Muscle layer of colon (tissue), 2 donors: Measurements from ENCODE around the gene TDRD9.
"Not testable (repeated sequence)": the region's sequence is repeated elsewhere in the genome, so short reads cannot be mapped to it uniquely, and the experiment has no call there.

Experiments used
- H3K27ac ChIP-seq: one replicate; pipeline ENCODE4 v1.7.0; 2013; ENCODE audit warnings: low read depth, mild to moderate bottlenecking, low read length, moderate library complexity
- H3K27me3 ChIP-seq, 2 donors: one replicate each; pipeline ENCODE4 v1.7.0; 2013; ENCODE audit warnings: low read length in 2 of 2, mild to moderate bottlenecking in 2 of 2; ENCODE audit not compliant: insufficient read depth in 2 of 2, control insufficient read depth in 1 of 2
- H3K36me3 ChIP-seq: one replicate; pipeline ENCODE4 v1.7.0; 2013; ENCODE audit warnings: mild to moderate bottlenecking, low read length; ENCODE audit not compliant: insufficient read depth
- H3K4me1 ChIP-seq: one replicate; pipeline ENCODE4 v1.7.0; 2013; ENCODE audit warnings: mild to moderate bottlenecking, low read length; ENCODE audit not compliant: insufficient read depth
- H3K4me3 ChIP-seq, 2 donors: one replicate each; pipeline ENCODE4 v1.7.0; 2013; ENCODE audit warnings: low read length in 2 of 2, low read depth in 1 of 2, mild to moderate bottlenecking in 1 of 2, moderate library complexity in 1 of 2
- H3K9ac ChIP-seq: one replicate; pipeline ENCODE4 v1.7.0; 2013; ENCODE audit warnings: low read length
- H3K9me3 ChIP-seq: one replicate; pipeline ENCODE4 v1.7.0; 2013; ENCODE audit warnings: mild to moderate bottlenecking, low read length
- donor health status: abdominal sarcoma.
- donor health status: Adenocarcinoma of cecum.

Gene TDRD9

GRCh38 chr14:103885509-103885932 lies 42.7 kb upstream of the TDRD9 start:
- Histone ChIP-seq H3K4me3 (no peak overlapping the region), H3K9ac (no peak overlapping the region), H3K9me3 (no peaks in the 10 kb centered on the region), H3K4me1 (peaks cover 29% of the 10 kb centered on the region), H3K27me3 (peaks cover 0 to 3% of the 10 kb centered on the region in 2 donors), H3K36me3 (no peaks in the 10 kb centered on the region), H3K27ac (no peak overlapping the region)

GRCh38 chr14:103886304-103887169 lies 41.7 kb upstream of the TDRD9 start:
- no peak overlapping the region for H3K9ac ChIP-seq

GRCh38 chr14:103887170-103887501 lies 41.1 kb upstream of the TDRD9 start:
- H3K27me3 ChIP-seq, result peaks cover 0 to 3% of the 10 kb centered on the region in 2 donors
- H3K9ac ChIP-seq, result no peak overlapping the region
- H3K27ac ChIP-seq, result no peak overlapping the region
- H3K36me3 ChIP-seq, result no peaks in the 10 kb centered on the region
- no peaks in the 10 kb centered on the region for H3K9me3 ChIP-seq
- no peak overlapping the region for H3K4me3 ChIP-seq
- peaks cover 13% of the 10 kb centered on the region for H3K4me1 ChIP-seq

More at GRCh38 chr14:103886304-103887169, 41.7 kb upstream of the TDRD9 start:
- Histone ChIP-seq H3K9me3 (no peaks in the 10 kb centered on the region), H3K27ac (no peak overlapping the region), H3K27me3 (peaks cover 0 to 3% of the 10 kb centered on the region in 2 donors), H3K36me3 (no peaks in the 10 kb centered on the region), H3K4me1 (peaks cover 19% of the 10 kb centered on the region), H3K4me3 (no peak overlapping the region)

- no peak overlapping the region for H3K27ac ChIP-seq
- peaks cover 8% of the 10 kb centered on the region for H3K4me1 ChIP-seq
- no peaks in the 10 kb centered on the region for H3K9me3 ChIP-seq
- H3K36me3 ChIP-seq, result no peaks in the 10 kb centered on the region
- H3K4me3 ChIP-seq, result no peak overlapping the region
- H3K9ac ChIP-seq, result no peak overlapping the region
- H3K27me3 ChIP-seq, result peaks cover 0 to 3% of the 10 kb centered on the region in 2 donors
These were observed 40.6 kb upstream of the TDRD9 start for GRCh38 chr14:103887557-103888115.

- H3K27ac ChIP-seq, H3K27me3 ChIP-seq, H3K9ac ChIP-seq, H3K4me1 ChIP-seq, H3K4me3 ChIP-seq, H3K36me3 ChIP-seq, H3K9me3 ChIP-seq: not testable (repeated sequence)
These were observed 39.3 kb upstream of the TDRD9 start for GRCh38 chr14:103889002-103889312.

GRCh38 chr14:103889313-103890051 lies 38.8 kb upstream of the TDRD9 start:
- Histone ChIP-seq H3K27ac (no peak overlapping the region), H3K4me1 (no peaks in the 10 kb centered on the region), H3K27me3 (no peaks in the 10 kb centered on the region), H3K36me3 (no peaks in the 10 kb centered on the region), H3K4me3 (no peak overlapping the region), H3K9ac (no peak overlapping the region), H3K9me3 (no peaks in the 10 kb centered on the region)

GRCh38 chr14:103890052-103890371 lies 38.2 kb upstream of the TDRD9 start:
- no peak overlapping the region for H3K27ac ChIP-seq
- no peaks in the 10 kb centered on the region for H3K36me3 ChIP-seq
- no peaks in the 10 kb centered on the region for H3K27me3 ChIP-seq
- H3K4me1 ChIP-seq, result no peaks in the 10 kb centered on the region
- no peaks in the 10 kb centered on the region for H3K9me3 ChIP-seq
- H3K4me3 ChIP-seq, result no peak overlapping the region
- no peak overlapping the region for H3K9ac ChIP-seq

- H3K4me3 ChIP-seq, result no peak overlapping the region
- H3K27ac ChIP-seq, result no peak overlapping the region
- H3K9ac ChIP-seq, result no peak overlapping the region
- no peaks in the 10 kb centered on the region for H3K9me3 ChIP-seq
- H3K36me3 ChIP-seq, result no peaks in the 10 kb centered on the region
- H3K27me3 ChIP-seq, result no peaks in the 10 kb centered on the region
- no peaks in the 10 kb centered on the region for H3K4me1 ChIP-seq
These were observed 37.2 kb upstream of the TDRD9 start for GRCh38 chr14:103890821-103891666.

- Histone ChIP-seq H3K36me3 (no peaks in the 10 kb centered on the region), H3K9me3 (no peaks in the 10 kb centered on the region), H3K9ac (no peak overlapping the region), H3K27me3 (no peaks in the 10 kb centered on the region), H3K4me3 (no peak overlapping the region), H3K27ac (no peak overlapping the region), H3K4me1 (no peaks in the 10 kb centered on the region)
These were observed 36.5 kb upstream of the TDRD9 start for GRCh38 chr14:103891667-103892215.

- Histone ChIP-seq H3K4me3 (no peak overlapping the region), H3K9me3 (no peaks in the 10 kb centered on the region), H3K9ac (no peak overlapping the region), H3K4me1 (no peaks in the 10 kb centered on the region), H3K36me3 (no peaks in the 10 kb centered on the region), H3K27ac (no peak overlapping the region), H3K27me3 (no peaks in the 10 kb centered on the region)
These were observed 36.0 kb upstream of the TDRD9 start for GRCh38 chr14:103892247-103892646.
